ENCODE measurements around the gene NPAS3.

Gene NPAS3

GRCh38 chr14:33529787-33530757 is 591.4 kb downstream of the NPAS3 start:
- Histone ChIP-seq H3K9me3 (ENCODE audit: insufficient read depth, low read depth, low read length) (no peaks in the 10 kb centered on the region), H3K9me2 (replicated peaks; ENCODE audit: low read depth, low read length) (no peaks in the 10 kb centered on the region), H4K20me1 (ENCODE audit: insufficient read depth, low read length, poor library complexity, severe bottlenecking) (no peaks in the 10 kb centered on the region), H3K27me3 (ENCODE audit: insufficient read depth, low read length, poor library complexity, severe bottlenecking) (no peaks in the 10 kb centered on the region), H3K36me3 (ENCODE audit: insufficient read depth, low read length) (no peaks in the 10 kb centered on the region), H3K4me1 (ENCODE audit: insufficient read depth, low read length, poor library complexity, severe bottlenecking) (no peaks in the 10 kb centered on the region), H3K4me2 (ENCODE audit: low read depth, low read length, poor library complexity, severe bottlenecking) (no peak overlapping the region), H3F3A (ENCODE audit: low read depth) (no peaks in the 10 kb centered on the region), H3K79me2 (ENCODE audit: insufficient read depth, low read length) (no peaks in the 10 kb centered on the region), H3K4me3 (ENCODE audit: low read length, poor library complexity, severe bottlenecking) (no peak overlapping the region), H3K9ac (ENCODE audit: low read depth, low read length, poor library complexity, severe bottlenecking) (no peak overlapping the region), H2AFZ (ENCODE audit: low read length) (no peak overlapping the region)
- TF ChIP-seq EZH2phosphoT487 (IDR thresholded peaks at IDR 0.05; ENCODE audit: borderline replicate concordance) (no peak), CTCF (conservative IDR thresholded peaks at IDR 0.05; ENCODE audit: low read length) (no peak)

- Histone ChIP-seq H3F3A (ENCODE audit: low read depth) (no peaks in the 10 kb centered on the region), H3K79me2 (ENCODE audit: insufficient read depth, low read length) (no peaks in the 10 kb centered on the region), H3K36me3 (ENCODE audit: insufficient read depth, low read length) (no peaks in the 10 kb centered on the region), H3K27me3 (ENCODE audit: insufficient read depth, low read length, poor library complexity, severe bottlenecking) (no peaks in the 10 kb centered on the region), H3K4me3 (ENCODE audit: low read length, poor library complexity, severe bottlenecking) (no peak overlapping the region), H3K9ac (ENCODE audit: low read depth, low read length, poor library complexity, severe bottlenecking) (no peak overlapping the region), H4K20me1 (ENCODE audit: insufficient read depth, low read length, poor library complexity, severe bottlenecking) (no peaks in the 10 kb centered on the region), H3K4me1 (ENCODE audit: insufficient read depth, low read length, poor library complexity, severe bottlenecking) (no peaks in the 10 kb centered on the region), H2AFZ (ENCODE audit: low read length) (no peak overlapping the region), H3K9me2 (replicated peaks; ENCODE audit: low read depth, low read length) (no peaks in the 10 kb centered on the region), H3K9me3 (ENCODE audit: insufficient read depth, low read depth, low read length) (no peaks in the 10 kb centered on the region), H3K4me2 (ENCODE audit: low read depth, low read length, poor library complexity, severe bottlenecking) (no peak overlapping the region)
- no peak for TF ChIP-seq CTCF (conservative IDR thresholded peaks at IDR 0.05; ENCODE audit: low read length)
Measured at GRCh38 chr14:33532553-33532952, 593.9 kb downstream of the NPAS3 start.

GRCh38 chr14:33534104-33534503 is 595.4 kb downstream of the NPAS3 start:
- Histone ChIP-seq H3K4me2 (ENCODE audit: low read depth, low read length, poor library complexity, severe bottlenecking) (no peak overlapping the region), H3F3A (ENCODE audit: low read depth) (no peaks in the 10 kb centered on the region), H3K4me3 (ENCODE audit: low read length, poor library complexity, severe bottlenecking) (no peak overlapping the region), H3K9me2 (replicated peaks; ENCODE audit: low read depth, low read length) (no peaks in the 10 kb centered on the region), H2AFZ (ENCODE audit: low read length) (no peak overlapping the region), H3K4me1 (ENCODE audit: insufficient read depth, low read length, poor library complexity, severe bottlenecking) (peaks cover 6% of the 10 kb centered on the region), H3K79me2 (ENCODE audit: insufficient read depth, low read length) (no peaks in the 10 kb centered on the region), H4K20me1 (ENCODE audit: insufficient read depth, low read length, poor library complexity, severe bottlenecking) (no peaks in the 10 kb centered on the region), H3K9ac (ENCODE audit: low read depth, low read length, poor library complexity, severe bottlenecking) (no peak overlapping the region), H3K9me3 (ENCODE audit: insufficient read depth, low read depth, low read length) (no peaks in the 10 kb centered on the region), H3K36me3 (ENCODE audit: insufficient read depth, low read length) (no peaks in the 10 kb centered on the region), H3K27me3 (ENCODE audit: insufficient read depth, low read length, poor library complexity, severe bottlenecking) (no peaks in the 10 kb centered on the region)
- TF ChIP-seq EZH2phosphoT487 (IDR thresholded peaks at IDR 0.05; ENCODE audit: borderline replicate concordance) (no peak), CTCF (conservative IDR thresholded peaks at IDR 0.05; ENCODE audit: low read length) (no peak)

All from Loucy (cell line).